Measurements from ENCODE around the gene RIT1. TPM values are rescaled to one million over a fixed set of nuclear protein-coding genes. Genes with fewer than 3 reads are reported as not detected.
A peak's percentile ranks its signal among the peaks of the same experiment; 100 is the strongest.

The RIT1 gene
- total and polyA plus RNA-seq, 2 experiments from 2014 or later, result 30.5 to 32.4 TPM

GRCh38 chr1:155872527-155872926 is 38.6 kb downstream of the RIT1 start:
- WGBS, 2 experiments (ENCODE audit: low coverage in 1 of 2, low lambda C conversion rate in 2 of 2, missing lambda C conversion rate in 2 of 2), result 97 to 99% methylated on average over 5 of the region's 5 CpGs
- Histone ChIP-seq H3K9me3 (ENCODE audit: low read depth) (no peaks in the 10 kb centered on the region), H3K36me3 (ENCODE audit: low read depth) (no peaks in the 10 kb centered on the region), H3F3A (ENCODE audit: insufficient read depth) (no peaks in the 10 kb centered on the region), H3K9me2 (ENCODE audit: insufficient read depth) (no peaks in the 10 kb centered on the region), H3K4me3 (no peak overlapping the region), H3K4me2 (ENCODE audit: unreplicated experiment) (no peak overlapping the region), H2AFZ (no peak overlapping the region), H3K27ac (no peak overlapping the region), H3K79me2 (ENCODE audit: insufficient read depth) (no peaks in the 10 kb centered on the region), H4K20me1 (ENCODE audit: insufficient read depth) (no peaks in the 10 kb centered on the region), H3K4me1 (ENCODE audit: insufficient read depth) (no peaks in the 10 kb centered on the region), H3K9ac (no peak overlapping the region), H3K27me3 (replicated peaks; ENCODE audit: insufficient read depth) (no peaks in the 10 kb centered on the region)
- in situ Hi-C loops (cut with MboI), result no loop called here
- DNase-seq, result no peak
- TF ChIP-seq EZH2 (IDR thresholded peaks at IDR 0.05; ENCODE audit: insufficient read depth, poor library complexity, severe bottlenecking), result no peak
- TF ChIP-seq EZH2phosphoT487 (IDR thresholded peaks at IDR 0.05; ENCODE audit: insufficient read depth, low read depth), result no peak

GRCh38 chr1:155871390-155871789 is 39.8 kb downstream of the RIT1 start:
- no peaks in the 10 kb centered on the region for H4K20me1 ChIP-seq (ENCODE audit: insufficient read depth)
- H2AFZ ChIP-seq, result no peak overlapping the region
- H3K9me2 ChIP-seq (ENCODE audit: insufficient read depth), result no peaks in the 10 kb centered on the region
- in situ Hi-C loops (cut with MboI), result no loop called here
- no peaks in the 10 kb centered on the region for H3F3A ChIP-seq (ENCODE audit: insufficient read depth)
- no peak overlapping the region for H3K9ac ChIP-seq
- no peak for DNase-seq
- H3K4me3 ChIP-seq, result no peak overlapping the region
- TF ChIP-seq EZH2 (IDR thresholded peaks at IDR 0.05; ENCODE audit: insufficient read depth, poor library complexity, severe bottlenecking) (no peak), EZH2phosphoT487 (IDR thresholded peaks at IDR 0.05; ENCODE audit: insufficient read depth, low read depth) (no peak)
- H3K79me2 ChIP-seq (ENCODE audit: insufficient read depth), result no peaks in the 10 kb centered on the region
- no peaks in the 10 kb centered on the region for H3K4me1 ChIP-seq (ENCODE audit: insufficient read depth)
- no peaks in the 10 kb centered on the region for H3K36me3 ChIP-seq (ENCODE audit: low read depth)
- H3K27ac ChIP-seq, result no peak overlapping the region
- WGBS, 2 experiments (ENCODE audit: low coverage in 1 of 2, low lambda C conversion rate in 2 of 2, missing lambda C conversion rate in 2 of 2), result 0 to 7% methylated on average over 1 of the region's 1 CpG
- H3K9me3 ChIP-seq (ENCODE audit: low read depth), result no peaks in the 10 kb centered on the region
- no peak overlapping the region for H3K4me2 ChIP-seq (ENCODE audit: unreplicated experiment)
- H3K27me3 ChIP-seq (replicated peaks; ENCODE audit: insufficient read depth), result no peaks in the 10 kb centered on the region

GRCh38 chr1:155867766-155868165 is 43.4 kb downstream of the RIT1 start:
- Histone ChIP-seq H3K4me2 (ENCODE audit: unreplicated experiment) (no peak overlapping the region), H3K4me1 (ENCODE audit: insufficient read depth) (no peaks in the 10 kb centered on the region), H3K79me2 (ENCODE audit: insufficient read depth) (peaks cover 15% of the 10 kb centered on the region), H3K9ac (no peak overlapping the region), H3K36me3 (ENCODE audit: low read depth) (no peaks in the 10 kb centered on the region), H2AFZ (no peak overlapping the region), H3K27ac (no peak overlapping the region), H4K20me1 (ENCODE audit: insufficient read depth) (no peaks in the 10 kb centered on the region), H3K27me3 (replicated peaks; ENCODE audit: insufficient read depth) (no peaks in the 10 kb centered on the region), H3F3A (ENCODE audit: insufficient read depth) (no peaks in the 10 kb centered on the region), H3K9me3 (ENCODE audit: low read depth) (no peaks in the 10 kb centered on the region), H3K4me3 (no peak overlapping the region), H3K9me2 (ENCODE audit: insufficient read depth) (no peaks in the 10 kb centered on the region)
- in situ Hi-C loops (cut with MboI), result no loop called here
- 95 to 99% methylated on average over 8 of the region's 8 CpGs for WGBS, 2 experiments (ENCODE audit: low coverage in 1 of 2, low lambda C conversion rate in 2 of 2, missing lambda C conversion rate in 2 of 2)
- no peak for TF ChIP-seq EZH2phosphoT487 (IDR thresholded peaks at IDR 0.05; ENCODE audit: insufficient read depth, low read depth)
- TF ChIP-seq EZH2 (IDR thresholded peaks at IDR 0.05; ENCODE audit: insufficient read depth, poor library complexity, severe bottlenecking), result no peak
- no peak for DNase-seq

GRCh38 chr1:155864393-155864792 is 46.8 kb downstream of the RIT1 start:
- H3K9me2 ChIP-seq (ENCODE audit: insufficient read depth), result no peaks in the 10 kb centered on the region
- in situ Hi-C loops (cut with MboI), result no loop called here
- no peak for TF ChIP-seq EZH2phosphoT487 (IDR thresholded peaks at IDR 0.05; ENCODE audit: insufficient read depth, low read depth)
- TF ChIP-seq EZH2 (IDR thresholded peaks at IDR 0.05; ENCODE audit: insufficient read depth, poor library complexity, severe bottlenecking), result no peak
- H3K9ac ChIP-seq, result no peak overlapping the region
- no peaks in the 10 kb centered on the region for H3K27me3 ChIP-seq (replicated peaks; ENCODE audit: insufficient read depth)
- H3K4me3 ChIP-seq, result no peak overlapping the region
- peaks cover 11% of the 10 kb centered on the region for H3K4me1 ChIP-seq (ENCODE audit: insufficient read depth)
- DNase-seq, result peak; percentile 60
- peaks cover 29% of the 10 kb centered on the region for H3K79me2 ChIP-seq (ENCODE audit: insufficient read depth)
- H4K20me1 ChIP-seq (ENCODE audit: insufficient read depth), result no peaks in the 10 kb centered on the region
- no peak overlapping the region for H2AFZ ChIP-seq
- H3K9me3 ChIP-seq (ENCODE audit: low read depth), result no peaks in the 10 kb centered on the region
- H3F3A ChIP-seq (ENCODE audit: insufficient read depth), result peaks cover 19% of the 10 kb centered on the region; the same call in 1 of the 2 replicates
- no peaks in the 10 kb centered on the region for H3K36me3 ChIP-seq (ENCODE audit: low read depth)
- H3K4me2 ChIP-seq (ENCODE audit: unreplicated experiment), result no peak overlapping the region
- H3K27ac ChIP-seq, result no peak overlapping the region

GRCh38 chr1:155861896-155862295 is 49.3 kb downstream of the RIT1 start:
- no peak overlapping the region for H3K9ac ChIP-seq
- no peaks in the 10 kb centered on the region for H3K36me3 ChIP-seq (ENCODE audit: low read depth)
- no peaks in the 10 kb centered on the region for H3K27me3 ChIP-seq (replicated peaks; ENCODE audit: insufficient read depth)
- DNase-seq, result no peak
- peaks cover 32% of the 10 kb centered on the region for H3F3A ChIP-seq (ENCODE audit: insufficient read depth)
- WGBS, 2 experiments (ENCODE audit: low coverage in 1 of 2, low lambda C conversion rate in 2 of 2, missing lambda C conversion rate in 2 of 2), result 100% methylated on average over 2 of the region's 2 CpGs
- no peak overlapping the region for H3K27ac ChIP-seq
- in situ Hi-C loops (cut with MboI), result no loop called here
- no peaks in the 10 kb centered on the region for H4K20me1 ChIP-seq (ENCODE audit: insufficient read depth)
- no peak for TF ChIP-seq EZH2phosphoT487 (IDR thresholded peaks at IDR 0.05; ENCODE audit: insufficient read depth, low read depth)
- no peak for TF ChIP-seq EZH2 (IDR thresholded peaks at IDR 0.05; ENCODE audit: insufficient read depth, poor library complexity, severe bottlenecking)
- no peak overlapping the region for H3K4me3 ChIP-seq
- H2AFZ ChIP-seq, result no peak overlapping the region
- H3K79me2 ChIP-seq (ENCODE audit: insufficient read depth), result peaks cover 38% of the 10 kb centered on the region
- H3K9me2 ChIP-seq (ENCODE audit: insufficient read depth), result no peaks in the 10 kb centered on the region
- H3K9me3 ChIP-seq (ENCODE audit: low read depth), result no peaks in the 10 kb centered on the region
- H3K4me1 ChIP-seq (ENCODE audit: insufficient read depth), result peaks cover 21% of the 10 kb centered on the region
- no peak overlapping the region for H3K4me2 ChIP-seq (ENCODE audit: unreplicated experiment)

Measured in GM23248 (cell line).